Measurements from ENCODE around the gene LRSAM1.

DNA sequence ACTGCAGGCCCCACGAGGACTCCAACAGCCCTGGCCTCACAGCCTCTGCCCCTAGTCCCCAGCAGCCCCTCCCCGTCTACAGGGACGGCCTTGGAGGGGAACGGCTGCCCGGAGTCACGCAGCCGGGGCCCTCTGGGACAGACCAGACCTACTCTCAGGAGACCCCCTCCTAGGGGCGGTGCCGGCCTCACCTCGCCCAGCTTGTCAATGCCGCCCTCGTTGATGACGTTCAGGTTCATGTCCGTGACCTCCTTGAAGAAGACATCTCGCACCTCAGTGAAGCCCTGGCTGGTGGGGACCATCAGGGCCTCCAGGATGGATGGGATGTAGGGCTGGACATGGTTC lies 58.6 kb downstream of the LRSAM1 start:
- TF ChIP-seq, protein P1, sequence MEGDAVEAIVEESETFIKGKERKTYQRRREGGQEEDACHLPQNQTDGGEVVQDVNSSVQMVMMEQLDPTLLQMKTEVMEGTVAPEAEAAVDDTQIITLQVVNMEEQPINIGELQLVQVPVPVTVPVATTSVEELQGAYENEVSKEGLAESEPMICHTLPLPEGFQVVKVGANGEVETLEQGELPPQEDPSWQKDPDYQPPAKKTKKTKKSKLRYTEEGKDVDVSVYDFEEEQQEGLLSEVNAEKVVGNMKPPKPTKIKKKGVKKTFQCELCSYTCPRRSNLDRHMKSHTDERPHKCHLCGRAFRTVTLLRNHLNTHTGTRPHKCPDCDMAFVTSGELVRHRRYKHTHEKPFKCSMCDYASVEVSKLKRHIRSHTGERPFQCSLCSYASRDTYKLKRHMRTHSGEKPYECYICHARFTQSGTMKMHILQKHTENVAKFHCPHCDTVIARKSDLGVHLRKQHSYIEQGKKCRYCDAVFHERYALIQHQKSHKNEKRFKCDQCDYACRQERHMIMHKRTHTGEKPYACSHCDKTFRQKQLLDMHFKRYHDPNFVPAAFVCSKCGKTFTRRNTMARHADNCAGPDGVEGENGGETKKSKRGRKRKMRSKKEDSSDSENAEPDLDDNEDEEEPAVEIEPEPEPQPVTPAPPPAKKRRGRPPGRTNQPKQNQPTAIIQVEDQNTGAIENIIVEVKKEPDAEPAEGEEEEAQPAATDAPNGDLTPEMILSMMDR (IDR thresholded peaks at IDR 0.05; ENCODE audit: low read length): no peak
- TF ChIP-seq EZH2phosphoT487 (IDR thresholded peaks at IDR 0.05; ENCODE audit: low read length): no peak
- TF ChIP-seq EZH2 (optimal IDR thresholded peaks at IDR 0.05; ENCODE audit: low read depth, low read length): no peak

Data from MM.1S (cell line).